NCI-H345 (cell line): Measurements from ENCODE around the gene AP5B1.

Experiments used
- DNase-seq: peaks from one replicate; lab custom pipeline; 2025; lab: John Stamatoyannopoulos, UW

Gene AP5B1

DNA sequence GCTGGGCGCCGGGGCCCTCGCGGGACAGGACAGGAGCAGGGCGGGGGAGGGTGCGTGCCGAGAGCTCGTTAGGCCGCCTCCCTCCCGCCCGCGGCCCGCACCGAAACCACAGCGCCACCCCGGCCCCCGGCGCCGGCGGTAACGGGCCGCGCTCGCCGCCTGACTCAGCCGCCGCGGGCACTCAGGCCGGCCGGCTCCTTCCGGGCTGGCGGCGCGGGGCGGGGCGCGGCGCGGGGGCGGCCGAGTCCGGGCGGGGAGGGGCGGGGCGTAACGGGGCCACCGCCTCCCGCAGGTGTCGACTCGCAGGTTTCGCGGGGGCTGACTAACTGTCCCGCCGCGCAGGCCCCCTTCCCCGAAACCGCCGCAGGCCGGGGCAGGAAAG lies at the start of gene AP5B1:
AP5B1 (minus strand) TSS at position 207 of the 382 bp plus-strand sequence. CDS start 385 bp downstream, outside the sequence.
- peak; percentile 57 for DNase-seq

DNA sequence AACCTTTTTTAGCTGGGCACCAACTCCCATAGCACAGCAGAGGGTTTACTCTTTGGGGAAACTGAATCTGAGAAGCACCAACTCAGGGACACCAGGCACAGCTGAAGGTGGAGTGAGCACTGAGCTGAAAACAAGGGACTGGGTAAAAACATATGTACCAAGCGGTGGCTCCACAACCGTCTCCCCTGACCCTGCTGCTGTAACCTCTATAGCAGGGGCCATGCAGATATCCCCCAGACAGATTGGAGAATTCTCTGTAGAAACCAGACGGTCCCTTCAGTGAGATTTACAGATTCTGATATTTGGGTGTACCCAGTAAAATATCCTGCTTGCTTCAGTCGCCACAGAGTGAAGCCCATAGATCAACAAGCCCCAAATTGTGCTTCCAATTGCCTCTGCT lies 48.7 kb upstream of the AP5B1 start:
- DNase-seq, result no peak

DNA sequence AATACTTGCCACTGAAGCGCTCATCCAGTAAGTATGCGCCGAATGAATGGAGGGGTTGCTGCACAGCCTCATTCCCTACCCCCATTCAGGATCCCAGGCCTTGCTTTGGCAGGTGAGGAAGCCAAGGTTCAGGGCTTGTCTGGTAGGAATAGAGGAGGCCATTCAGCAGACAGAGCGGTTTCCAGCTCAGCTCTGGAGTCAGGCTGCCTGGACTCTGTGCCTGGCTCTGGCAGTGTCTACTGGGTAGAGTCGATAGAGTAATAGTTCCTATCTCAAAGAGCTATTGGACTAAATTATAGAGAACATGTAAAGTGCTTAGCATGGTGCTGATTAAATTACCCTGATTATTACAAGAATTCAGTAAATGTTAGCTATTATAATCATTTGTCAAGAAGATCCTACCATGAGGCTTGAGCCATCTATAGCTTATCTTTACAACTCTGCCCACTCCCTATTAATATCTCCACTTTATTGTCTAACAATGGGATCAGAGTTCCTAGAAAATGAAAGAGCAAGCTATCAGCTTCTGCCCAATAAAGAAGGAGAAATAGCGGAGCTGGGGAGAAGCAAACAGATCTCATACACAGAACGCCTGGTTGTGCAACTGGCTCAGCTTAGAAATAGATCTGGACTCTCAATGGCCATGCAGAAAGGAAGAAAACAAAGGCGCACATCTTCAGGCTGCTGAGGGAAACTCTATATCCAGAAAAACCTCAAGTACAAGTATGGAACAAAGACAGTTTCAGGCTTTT lies 46.4 kb upstream of the AP5B1 start:
- no peak for DNase-seq

DNA sequence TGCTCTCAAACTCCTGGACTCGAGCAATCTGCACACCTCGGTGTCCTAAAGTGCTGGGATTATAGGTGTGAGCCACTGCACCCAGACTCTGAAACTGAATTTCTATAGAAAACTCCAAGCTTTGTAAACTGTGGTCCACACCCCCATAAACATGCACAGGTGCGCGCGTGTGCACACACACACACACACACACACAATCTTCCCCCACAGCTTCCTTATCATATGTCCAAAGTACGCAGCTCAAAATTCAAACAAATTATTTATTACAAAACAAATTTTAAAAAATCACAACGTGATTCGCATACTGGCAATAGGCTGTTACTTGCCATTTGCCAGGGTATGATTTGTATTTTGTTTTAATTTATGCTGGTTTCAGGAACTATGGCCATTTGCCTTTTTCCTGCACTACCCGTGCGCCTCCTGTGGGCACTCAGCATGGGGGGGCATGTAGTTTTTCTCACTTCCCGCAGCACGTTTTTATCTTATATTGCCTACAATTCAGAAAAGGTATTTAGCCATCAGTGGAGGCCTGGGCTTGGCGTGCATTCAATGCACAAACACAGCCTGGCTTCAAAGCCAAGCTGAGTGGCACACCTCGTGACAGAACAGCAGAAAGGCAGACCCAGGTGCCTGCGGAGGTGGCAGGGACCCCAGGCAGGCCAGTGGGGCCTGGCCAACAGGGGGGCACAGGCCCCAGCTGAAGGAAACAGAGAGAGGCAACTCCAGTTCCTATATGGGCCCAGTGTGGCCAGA lies 42.2 kb upstream of the AP5B1 start:
- no peak for DNase-seq

DNA sequence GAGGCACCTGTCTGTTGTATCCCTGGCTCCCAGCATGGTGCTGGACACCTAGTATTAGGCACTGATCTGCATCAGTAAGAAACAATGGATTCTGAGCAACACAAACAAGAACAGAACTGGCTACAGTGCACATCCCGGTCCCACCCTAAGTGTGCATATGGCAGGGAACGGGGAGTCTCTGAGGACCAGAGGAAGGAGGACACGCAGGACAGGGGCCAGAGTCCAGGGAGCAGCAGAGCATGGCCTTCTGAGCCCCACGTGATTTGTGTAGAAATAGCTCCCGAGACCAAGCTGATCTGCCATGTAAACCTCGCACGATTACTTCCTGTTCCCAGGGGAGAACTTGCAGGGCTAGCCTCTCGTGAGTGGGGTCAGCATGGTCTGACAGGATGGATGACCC lies 40.3 kb upstream of the AP5B1 start:
- peak; percentile 63 for DNase-seq

DNA sequence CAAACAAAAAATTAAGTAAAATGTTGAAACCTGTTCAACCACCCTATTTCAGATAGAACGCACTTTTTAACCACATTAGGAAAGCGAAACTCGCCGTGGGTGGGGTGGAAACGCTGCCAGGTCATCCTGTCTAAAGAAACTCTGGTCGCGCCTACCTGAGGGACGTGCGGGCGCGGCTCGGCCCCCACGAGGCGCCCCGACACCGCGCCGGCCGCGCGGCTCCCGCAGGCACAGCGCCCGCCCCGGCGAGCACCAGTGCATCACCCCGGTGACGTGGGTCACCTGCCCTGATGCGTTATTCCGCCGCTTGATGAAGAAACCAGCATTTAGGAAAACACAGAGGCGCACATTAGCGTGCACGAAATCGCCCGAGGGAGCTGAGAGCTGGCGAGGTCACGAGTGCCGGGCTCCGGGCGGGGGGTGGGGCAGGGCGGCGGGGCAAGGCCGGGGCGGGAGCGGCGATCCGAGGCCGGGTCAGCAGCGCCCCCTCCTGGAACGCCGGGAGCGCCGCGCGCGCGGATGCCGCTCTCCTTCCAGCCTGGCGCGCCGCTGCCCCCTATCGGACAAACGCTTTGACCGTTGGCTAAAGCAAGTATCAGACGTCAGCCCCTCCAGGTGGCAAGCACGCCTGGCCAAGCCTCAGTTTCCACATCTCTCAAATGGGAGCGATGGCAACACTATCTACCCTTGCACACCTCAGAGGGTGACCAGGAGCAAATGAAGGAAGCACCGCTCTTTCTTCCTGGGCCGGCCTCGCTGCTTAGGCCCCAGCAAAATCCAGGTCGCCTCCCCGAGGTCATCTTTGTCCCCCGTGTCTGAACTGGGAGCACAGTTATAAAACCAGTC lies 37.3 kb upstream of the AP5B1 start:
- peak; percentile 90 for DNase-seq

GRCh38 chr11:65817312-65817834 lies 36.6 kb upstream of the AP5B1 start:
- no peak for DNase-seq

DNA sequence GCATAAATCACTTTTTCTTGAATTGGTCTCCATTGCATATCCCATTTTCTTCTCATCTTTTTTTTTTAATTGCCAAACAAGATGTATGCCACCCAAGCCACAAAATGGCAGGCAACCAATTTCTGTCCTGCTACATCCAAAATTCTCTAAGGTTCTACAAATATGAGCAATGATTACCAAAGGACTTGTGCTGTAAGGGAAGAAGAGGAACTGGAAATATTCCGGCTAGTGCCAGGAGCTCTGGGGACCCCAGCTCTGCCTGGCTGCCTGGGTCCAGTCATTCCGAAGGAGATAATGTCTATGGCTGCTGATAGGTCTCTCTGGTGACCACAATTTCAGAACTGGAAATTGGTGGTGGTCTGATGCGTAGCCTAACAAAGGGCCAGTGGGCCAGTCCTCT lies 35.9 kb upstream of the AP5B1 start:
- no peak for DNase-seq

DNA sequence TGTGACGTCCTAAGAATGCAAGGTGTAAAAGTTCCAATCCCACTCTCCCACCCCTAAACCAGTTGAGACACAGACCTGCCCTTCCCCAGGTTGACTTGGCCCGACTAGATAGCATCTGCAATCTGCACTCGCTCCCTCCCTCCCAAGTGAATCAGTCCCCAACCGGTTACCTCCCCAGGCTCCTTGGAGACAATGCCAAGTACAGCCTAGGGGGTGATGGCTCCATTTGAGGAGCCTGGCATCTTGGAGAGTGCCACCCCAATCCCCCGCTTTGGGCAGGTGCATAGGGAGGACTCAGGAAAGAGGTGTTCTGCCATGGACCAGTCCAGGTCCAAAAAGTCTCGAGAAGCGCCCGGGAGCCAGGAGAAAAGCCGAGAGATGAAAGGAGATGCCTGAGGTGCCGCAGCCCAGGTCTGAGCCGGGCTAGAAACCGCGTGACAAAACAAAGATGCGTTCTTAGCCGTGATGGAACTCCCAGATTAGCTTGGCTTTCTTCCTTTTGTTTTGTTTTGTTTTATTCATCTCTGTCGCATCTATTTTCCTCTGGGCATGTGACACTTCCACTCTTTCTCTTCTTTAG lies 34.3 kb upstream of the AP5B1 start:
- DNase-seq, result no peak

- no peak for DNase-seq
Observed at GRCh38 chr11:65814131-65814985, 33.6 kb upstream of the AP5B1 start.

GRCh38 chr11:65811764-65812475 lies 31.1 kb upstream of the AP5B1 start:
- DNase-seq, result no peak

GRCh38 chr11:65810046-65810868 lies 29.5 kb upstream of the AP5B1 start:
- DNase-seq, result no peak

GRCh38 chr11:65809496-65809895 lies 28.7 kb upstream of the AP5B1 start:
- DNase-seq, result no peak

DNA sequence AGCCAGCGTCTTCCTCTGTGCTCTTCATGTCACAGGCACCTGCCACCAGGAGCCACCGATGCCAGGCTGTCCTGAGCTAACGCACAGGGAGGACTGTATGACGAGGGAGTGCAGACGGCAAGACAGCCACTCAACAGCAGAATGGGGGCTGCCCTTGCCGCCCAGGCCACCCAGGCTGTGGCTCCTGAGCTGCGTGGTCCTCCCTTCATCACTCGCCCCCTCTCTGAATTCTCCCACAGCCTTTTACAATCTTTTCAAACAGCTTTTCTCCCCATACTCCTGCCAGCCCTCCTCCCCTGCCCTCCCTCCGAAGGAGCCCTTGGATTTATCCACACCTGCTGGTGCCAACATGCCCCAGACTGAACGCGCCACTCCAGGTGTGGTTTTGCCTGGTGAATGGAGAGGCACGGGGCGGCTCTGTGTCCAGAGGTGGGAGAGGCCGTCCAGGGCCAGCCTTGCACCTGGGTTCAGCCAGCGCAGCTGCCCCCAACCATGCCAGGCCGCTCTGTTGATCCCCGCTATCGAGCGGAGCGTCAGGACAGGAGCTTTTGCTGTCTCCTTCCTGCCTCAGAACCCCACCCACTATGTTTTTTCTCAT lies 28.1 kb upstream of the AP5B1 start:
- DNase-seq, result no peak

DNA sequence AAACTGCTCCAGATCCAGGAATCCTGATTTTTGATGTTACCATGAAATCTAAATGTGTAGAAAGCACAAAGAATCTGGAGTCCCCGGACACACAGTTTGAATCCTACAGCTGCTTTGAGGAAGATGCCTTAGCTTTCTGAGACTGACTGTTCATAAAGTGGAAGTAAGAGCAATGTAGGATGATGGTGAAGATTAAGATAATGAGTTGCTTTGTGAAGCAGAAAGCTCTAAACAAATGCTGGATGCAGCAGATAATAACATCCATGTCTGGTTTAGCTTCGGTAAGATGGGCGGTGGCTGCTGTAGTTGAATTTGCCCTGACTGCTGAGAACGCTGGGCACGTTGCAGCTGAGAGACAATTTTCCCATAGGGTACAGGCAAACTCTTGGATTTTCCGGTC lies 26.2 kb upstream of the AP5B1 start:
- no peak for DNase-seq

DNA sequence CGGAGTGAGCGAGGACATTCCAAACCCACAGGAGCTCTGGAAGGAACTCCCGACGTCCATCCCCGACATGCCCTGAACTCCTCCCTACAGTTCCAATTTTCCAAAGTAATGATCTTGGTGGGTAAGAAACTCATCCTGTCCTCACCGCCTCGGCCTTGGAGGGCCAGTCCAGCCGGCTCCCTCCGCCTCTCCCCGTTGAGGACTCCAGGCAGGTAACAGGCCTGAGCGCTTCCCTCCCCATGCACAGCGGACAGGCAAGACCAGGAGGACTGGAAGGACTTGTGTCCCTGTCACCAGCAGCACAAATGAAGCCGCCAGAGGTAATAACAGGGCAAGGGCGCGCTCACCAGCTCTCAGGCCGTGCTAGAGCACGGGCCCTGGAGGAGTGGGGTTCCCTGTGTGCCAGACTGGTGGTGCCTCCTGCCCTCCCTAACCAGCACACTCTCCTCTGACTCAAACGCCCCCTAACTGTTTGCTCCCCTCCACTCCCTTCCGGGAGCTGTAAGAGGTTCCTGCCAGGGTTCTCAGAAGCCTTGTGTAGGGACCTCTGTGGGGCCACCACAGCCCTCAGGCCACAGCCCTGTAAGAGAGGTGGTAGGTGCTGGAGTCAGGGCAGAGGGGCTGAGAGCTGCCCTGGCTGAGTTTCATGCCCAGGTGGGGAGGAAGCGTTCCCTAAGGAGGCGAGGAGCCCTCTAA lies 23.2 kb upstream of the AP5B1 start:
- DNase-seq, result no peak

DNA sequence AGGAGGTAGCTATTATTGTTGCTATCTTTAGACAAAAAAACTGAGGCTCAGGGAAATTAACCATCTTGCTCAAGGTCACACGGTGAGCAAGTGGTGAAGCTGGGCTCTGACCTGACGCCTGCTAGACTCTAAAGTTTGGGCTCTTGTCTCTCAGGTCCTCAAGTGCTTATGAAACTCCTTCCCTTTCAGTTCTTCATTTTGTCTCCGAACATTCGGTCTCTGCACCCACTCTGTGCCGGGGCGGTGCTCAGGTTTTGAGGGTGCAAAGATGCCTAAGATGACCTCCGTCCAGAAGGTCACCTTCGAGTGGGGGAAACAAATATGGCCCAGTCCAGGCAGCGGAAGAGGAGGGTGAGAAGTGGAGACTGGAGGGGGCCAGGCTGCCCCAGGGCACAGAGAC lies 22.1 kb upstream of the AP5B1 start:
- no peak for DNase-seq
